Left lobe of liver (tissue), 2 donors: ENCODE measurements around the gene EFNB1. TPM values are rescaled to one million over a fixed set of nuclear protein-coding genes. Genes with fewer than 3 reads are reported as not detected.
A peak's percentile ranks its signal among the peaks of the same experiment; 100 is the strongest.

ENCODE experiments used
- ATAC-seq: fragments of 200-7000 bp; cut with Tn5 transposase; one replicate; pipeline ENCODE4 v1.9.1; 2020; ENCODE audit warnings: mild to moderate bottlenecking, moderate library complexity
- DNase-seq: peaks from one replicate; pipeline ENCODE4 v3.0.0-alpha.2; 2020; ENCODE audit warnings: low spot score
- total RNA-seq: library from RNA; stranded (reverse); gene quantifications from one replicate; pipeline ENCODE4 v1.2.1, GENCODE V29; 2021
- donor health status: DM: no; HTN: no; CAD: no; lungs with moderate emphysema.
- donor health status: DM: no; HTN: yes; CAD: no.

The EFNB1 gene
- total RNA-seq, 1 donor from 2014 or later: 10.8 TPM

DNA sequence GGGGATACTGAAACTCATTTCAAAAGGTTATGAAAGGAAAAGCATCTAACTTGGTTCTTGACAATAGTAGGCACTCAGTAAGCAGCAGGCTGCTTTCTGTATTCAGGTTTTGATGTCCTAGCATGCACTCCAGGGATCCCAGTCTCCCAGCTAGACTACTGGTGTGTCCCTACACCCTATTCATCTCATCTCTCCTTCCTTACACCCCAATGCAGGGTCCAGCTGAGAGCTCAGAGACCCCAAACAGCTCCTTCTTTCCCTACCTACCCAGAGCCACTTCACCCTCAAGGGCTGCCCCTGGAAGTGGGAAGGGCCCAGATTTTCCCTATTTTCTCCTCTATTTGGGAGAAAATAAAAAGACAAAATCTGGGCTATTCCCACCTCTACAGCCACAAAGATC, 1.6 kb upstream of the EFNB1 start:
- DNase-seq (no peak), ATAC-seq (no peak)

GRCh38 chrX:68827848-68828624, 785 bp upstream of the EFNB1 start:
- peak; percentile 67 for ATAC-seq
- DNase-seq: peak; percentile 81

DNA sequence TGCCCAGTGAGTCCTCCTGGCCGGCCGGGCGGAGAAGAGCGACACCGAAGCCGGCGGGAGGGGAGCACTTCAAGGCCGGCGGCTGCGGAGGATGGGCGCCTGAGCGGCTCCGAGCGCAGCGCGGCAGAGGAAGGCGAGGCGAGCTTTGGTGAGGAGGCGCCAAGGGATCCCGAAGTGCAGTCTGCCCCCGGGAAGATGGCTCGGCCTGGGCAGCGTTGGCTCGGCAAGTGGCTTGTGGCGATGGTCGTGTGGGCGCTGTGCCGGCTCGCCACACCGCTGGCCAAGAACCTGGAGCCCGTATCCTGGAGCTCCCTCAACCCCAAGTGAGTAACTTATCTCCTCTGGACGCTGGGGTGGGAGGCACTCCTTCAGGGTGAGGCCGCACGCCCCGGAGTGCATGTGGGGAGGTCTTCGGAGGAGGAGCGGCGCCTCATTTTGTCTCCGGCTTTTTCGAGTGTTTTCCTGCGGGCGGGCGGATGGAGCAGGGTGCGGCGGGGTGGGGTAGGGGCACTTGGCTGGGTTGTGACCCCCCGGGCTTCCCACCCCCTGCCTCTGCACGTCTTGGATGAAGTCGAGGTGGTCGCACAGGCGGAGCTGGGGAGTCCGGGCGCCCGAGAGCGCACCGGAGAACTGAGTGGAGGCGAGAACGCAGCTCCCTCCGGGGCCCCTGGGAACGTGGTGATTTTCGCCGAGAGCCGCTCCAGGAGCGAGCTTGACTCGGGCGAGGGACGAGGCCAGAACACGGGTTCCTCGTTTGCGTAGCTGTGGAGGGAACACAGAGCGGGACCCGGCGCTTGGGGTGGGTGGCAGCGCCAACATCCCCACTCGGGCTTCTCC, 979 bp downstream of the EFNB1 start:
- peak; percentile 43 for DNase-seq
- ATAC-seq: peak; percentile 24

GRCh38 chrX:68830419-68831404, 1.9 kb downstream of the EFNB1 start:
- ATAC-seq: no peak
- DNase-seq: peak; percentile 35

GRCh38 chrX:68831405-68832100, 2.7 kb downstream of the EFNB1 start:
- DNase-seq (peak; percentile 32), ATAC-seq (no peak)

DNA sequence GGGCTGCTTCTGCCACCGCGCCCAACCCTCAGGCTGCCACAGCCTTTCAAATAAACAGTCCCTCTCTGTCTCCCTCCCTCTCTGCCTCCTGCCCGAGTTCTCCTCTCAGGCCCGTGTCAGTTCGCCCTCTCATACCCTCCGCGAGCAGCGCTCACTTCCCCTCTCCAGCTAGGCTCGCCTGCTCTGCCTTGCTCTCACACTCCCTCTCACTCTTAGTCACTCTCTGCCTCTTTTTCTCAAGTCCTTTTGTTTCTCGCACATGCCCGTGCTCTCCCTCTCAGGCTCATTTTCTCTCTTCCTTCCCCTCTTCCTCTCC, 3.2 kb downstream of the EFNB1 start:
- DNase-seq (peak; percentile 36), ATAC-seq (no peak)

- DNase-seq: peak; percentile 10
- ATAC-seq: no peak
Observed at GRCh38 chrX:68832516-68833447, 4.0 kb downstream of the EFNB1 start.

DNA sequence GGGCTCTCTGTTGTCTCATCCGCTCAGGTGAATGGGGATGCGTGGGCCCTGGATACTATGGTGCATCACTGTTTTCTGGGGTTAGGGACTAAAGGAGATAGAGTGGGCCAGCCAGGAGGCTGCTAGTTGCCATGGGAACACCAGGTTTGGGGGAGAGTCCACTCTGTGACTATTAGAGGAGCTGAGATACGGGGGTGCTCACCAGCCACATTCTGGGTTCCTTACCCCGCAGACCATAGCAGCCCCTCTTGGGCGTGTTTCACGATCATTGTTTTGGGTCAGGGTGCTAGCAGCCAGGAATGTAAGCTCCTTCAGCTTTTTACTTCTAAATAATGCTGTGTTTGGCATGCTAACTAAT, 4.6 kb downstream of the EFNB1 start:
- ATAC-seq: no peak

GRCh38 chrX:68833855-68834331, 5.1 kb downstream of the EFNB1 start:
- peak; percentile 21 for ATAC-seq
- peak; percentile 38 for DNase-seq

More for the DNA sequence above, 4.6 kb downstream of the EFNB1 start:
- no peak for DNase-seq

DNA sequence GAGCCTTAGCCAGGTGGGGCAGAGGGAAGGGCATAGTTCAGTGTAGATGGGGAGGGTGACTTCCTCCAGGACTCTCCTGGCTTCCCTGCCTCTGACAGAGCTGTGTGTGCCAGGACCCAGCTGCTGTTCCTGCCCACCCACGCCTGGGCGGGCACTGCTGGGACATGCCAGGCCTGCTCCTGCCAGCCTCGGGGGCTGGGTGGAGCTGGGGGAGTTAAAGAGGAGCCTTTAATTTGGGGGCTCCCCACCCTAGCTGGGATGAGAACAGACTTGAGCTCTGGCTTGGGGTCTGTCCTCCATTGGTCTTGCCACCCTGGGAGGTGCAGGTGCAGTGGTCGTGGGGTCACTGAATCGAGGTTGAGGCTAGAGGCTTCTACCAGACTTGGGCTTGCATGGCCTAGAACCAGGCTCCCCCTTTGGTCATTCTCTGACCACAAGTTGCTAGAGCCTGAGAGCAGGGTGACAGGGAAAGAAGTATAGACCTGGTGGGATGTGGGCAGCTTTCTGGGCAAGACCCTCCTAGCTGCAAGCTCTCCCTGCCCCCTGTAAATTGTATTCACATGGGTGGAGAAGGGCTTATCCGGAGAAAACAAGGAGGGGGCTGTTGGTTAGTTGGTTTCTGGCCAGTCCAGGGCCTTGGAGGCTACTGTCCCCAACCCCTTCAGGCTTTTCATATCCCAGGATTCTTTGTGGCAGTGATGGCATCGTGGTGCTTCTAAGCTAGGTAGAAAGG, 5.7 kb downstream of the EFNB1 start:
- ATAC-seq (peak; percentile 60), DNase-seq (peak; percentile 44)

DNA sequence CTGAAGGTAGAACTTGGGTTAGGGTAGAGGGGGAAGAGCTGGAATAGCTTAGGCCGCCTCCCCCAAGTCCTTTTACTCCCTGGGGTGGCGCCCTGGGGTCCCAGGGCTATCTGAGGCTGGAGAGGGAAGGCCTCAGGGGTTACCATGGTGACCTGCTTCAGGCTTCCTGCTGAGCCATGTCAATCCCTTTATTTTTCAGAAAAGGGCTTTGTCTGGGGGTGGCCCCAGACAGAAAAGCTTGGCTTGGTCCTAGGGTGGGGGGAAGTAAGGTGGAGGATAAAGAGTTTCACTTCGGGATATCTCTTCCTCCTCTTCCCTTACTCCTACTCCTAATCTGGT, 6.3 kb downstream of the EFNB1 start:
- ATAC-seq: no peak
- peak; percentile 12 for DNase-seq

DNA sequence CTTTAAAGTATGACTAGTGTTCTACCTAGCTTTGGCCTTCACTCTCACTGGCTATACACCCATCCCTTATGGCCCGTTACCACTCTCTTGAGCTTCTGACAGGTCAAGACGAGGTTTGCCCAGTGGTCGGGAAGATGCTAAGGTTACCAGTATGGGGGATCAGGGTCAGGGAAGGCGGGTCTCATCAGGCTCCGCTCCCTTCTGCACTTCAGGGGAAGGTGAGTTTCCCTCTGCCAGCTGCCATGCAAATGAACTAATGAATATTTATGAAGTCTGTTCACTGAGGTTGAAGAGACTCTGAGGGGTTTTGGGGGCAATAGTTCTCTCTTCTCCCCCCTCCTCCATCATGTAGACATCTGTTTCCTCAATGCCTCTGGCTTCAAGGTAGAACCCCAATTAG, 6.6 kb downstream of the EFNB1 start:
- no peak for ATAC-seq
- no peak for DNase-seq

DNA sequence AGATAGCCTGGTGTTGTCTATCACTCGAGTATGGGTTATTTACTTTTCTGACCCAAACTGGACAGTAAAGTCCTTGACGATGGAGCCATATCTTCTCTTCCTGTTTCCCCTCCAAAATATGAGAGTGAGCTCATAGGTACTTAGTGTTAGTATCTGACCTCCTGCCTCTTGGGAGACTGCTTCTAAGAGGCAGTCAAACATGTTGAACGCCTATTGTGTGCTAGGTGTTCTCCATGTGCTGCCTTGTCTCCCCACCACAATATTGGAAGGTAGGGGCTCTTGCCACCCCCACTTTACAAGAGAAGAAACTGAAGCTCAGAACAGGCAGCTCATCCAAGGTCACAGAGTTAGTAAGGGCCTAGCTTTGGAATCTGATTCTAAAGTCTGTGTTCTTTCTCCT, 8.3 kb downstream of the EFNB1 start:
- no peak for ATAC-seq
- no peak for DNase-seq

DNA sequence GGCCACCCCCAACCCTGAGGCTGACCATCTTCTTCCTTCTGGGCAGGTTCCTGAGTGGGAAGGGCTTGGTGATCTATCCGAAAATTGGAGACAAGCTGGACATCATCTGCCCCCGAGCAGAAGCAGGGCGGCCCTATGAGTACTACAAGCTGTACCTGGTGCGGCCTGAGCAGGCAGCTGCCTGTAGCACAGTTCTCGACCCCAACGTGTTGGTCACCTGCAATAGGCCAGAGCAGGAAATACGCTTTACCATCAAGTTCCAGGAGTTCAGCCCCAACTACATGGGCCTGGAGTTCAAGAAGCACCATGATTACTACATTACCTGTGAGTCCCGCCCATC, 9.7 kb downstream of the EFNB1 start:
- ATAC-seq (no peak), DNase-seq (no peak)

- DNase-seq (no peak), ATAC-seq (no peak)
Observed at GRCh38 chrX:68839771-68840170, 10.9 kb downstream of the EFNB1 start.

GRCh38 chrX:68840256-68840655, 11.4 kb downstream of the EFNB1 start:
- no peak for ATAC-seq
- no peak for DNase-seq

GRCh38 chrX:68841251-68842049, 12.6 kb downstream of the EFNB1 start:
- ATAC-seq: peak; percentile 82
- DNase-seq: peak; percentile 79

DNA sequence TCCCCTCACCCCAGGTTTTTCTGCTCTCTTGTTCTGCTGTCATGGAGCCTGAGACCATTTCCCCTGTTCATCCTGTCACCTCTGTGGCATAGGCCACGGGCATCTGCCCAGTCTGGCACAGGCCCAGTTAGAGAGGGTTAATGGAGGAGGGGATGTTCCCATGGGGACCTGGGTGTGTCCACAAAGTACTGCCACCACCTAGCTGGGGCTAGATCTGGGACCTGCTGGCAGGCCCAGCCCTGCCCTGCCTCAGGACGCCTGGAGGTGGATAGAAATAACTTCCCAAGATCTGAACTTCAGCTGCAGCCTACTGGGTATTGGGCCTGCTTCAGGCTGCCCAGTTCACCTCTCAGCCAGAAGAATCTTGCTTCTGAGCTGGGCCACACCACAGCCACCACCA, 13.5 kb downstream of the EFNB1 start:
- DNase-seq (peak; percentile 64), ATAC-seq (peak; percentile 57)
